WERI-Rb-1 (cell line): ENCODE results near the gene GPATCH2L.

Experiments used
- DNase-seq: peaks from one replicate; pipeline ENCODE4 v3.0.0-alpha.2; 2020
- H3K27ac ChIP-seq: fragments of 250-450 bp; sonication (Bioruptor Pico); 2 replicates; pipeline ENCODE4 v1.5.1; 2020; ENCODE audit warnings: mild to moderate bottlenecking, moderate library complexity
- H3K27me3 ChIP-seq: fragments of 250-450 bp; sonication (Bioruptor Pico); 2 replicates; pipeline ENCODE4 v1.5.1; 2021; ENCODE audit warnings: mild to moderate bottlenecking, low read depth, moderate library complexity; ENCODE audit not compliant: insufficient read depth, severe bottlenecking
- H3K36me3 ChIP-seq: fragments of 250-450 bp; sonication (Bioruptor Pico); 2 replicates; pipeline ENCODE4 v1.5.1; 2020; ENCODE audit warnings: mild to moderate bottlenecking, moderate library complexity
- H3K4me3 ChIP-seq: 2 replicates; pipeline ENCODE4 v1.5.1; 2011; ENCODE audit warnings: low read depth, mild to moderate bottlenecking, control low read depth, low read length
- H3K9me3 ChIP-seq: fragments of 250-450 bp; sonication (Bioruptor Pico); 2 replicates; pipeline ENCODE4 v1.5.1; 2021; ENCODE audit warnings: mild to moderate bottlenecking, moderate library complexity; ENCODE audit not compliant: severe bottlenecking
- CTCF ChIP-seq: IDR thresholded peaks from 2 replicates; pipeline ENCODE4 v1.5.1; 2011; ENCODE audit warnings: low read depth, mild to moderate bottlenecking, control low read depth, inconsistent platforms, low read length

GPATCH2L gene

GRCh38 chr14:76153919-76154318, 2.2 kb downstream of the GPATCH2L start:
- no peak for TF ChIP-seq CTCF
- no peak for DNase-seq
- Histone ChIP-seq H3K9me3 (no peaks in the 10 kb centered on the region), H3K36me3 (peaks cover 38% of the 10 kb centered on the region), H3K4me3 (no peak overlapping the region), H3K27ac (no peak overlapping the region), H3K27me3 (no peaks in the 10 kb centered on the region)

DNA sequence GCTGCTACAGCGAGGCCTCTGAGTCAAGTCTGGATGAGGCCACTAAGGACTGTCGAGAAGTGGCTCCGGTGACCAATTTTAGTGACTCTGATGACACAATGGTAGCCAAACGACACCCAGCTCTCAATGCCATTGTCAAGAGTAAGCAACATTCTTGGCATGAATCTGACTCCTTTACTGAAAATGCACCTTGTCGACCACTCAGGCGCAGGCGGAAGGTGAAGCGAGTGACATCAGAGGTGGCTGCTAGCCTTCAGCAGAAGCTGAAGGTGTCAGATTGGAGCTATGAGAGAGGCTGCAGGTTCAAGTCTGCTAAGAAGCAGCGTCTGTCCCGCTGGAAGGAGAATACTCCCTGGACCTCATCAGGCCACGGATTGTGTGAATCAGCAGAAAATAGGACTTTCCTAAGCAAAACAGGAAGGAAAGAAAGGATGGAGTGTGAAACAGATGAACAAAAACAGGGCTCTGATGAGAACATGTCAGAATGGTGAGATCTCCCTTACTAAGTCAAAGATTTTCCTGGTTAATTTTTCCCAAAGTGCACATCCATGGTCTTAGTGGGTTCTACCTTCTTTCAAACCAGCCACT, 2.9 kb downstream of the GPATCH2L start:
- H3K4me3 ChIP-seq: no peak overlapping the region
- no peaks in the 10 kb centered on the region for H3K9me3 ChIP-seq
- TF ChIP-seq CTCF: no peak
- H3K27me3 ChIP-seq: no peaks in the 10 kb centered on the region
- peaks cover 45% of the 10 kb centered on the region for H3K36me3 ChIP-seq
- no peak overlapping the region for H3K27ac ChIP-seq
- DNase-seq: no peak

GRCh38 chr14:76163668-76164363, 12.1 kb downstream of the GPATCH2L start:
- Histone ChIP-seq H3K4me3 (no peak overlapping the region), H3K36me3 (peaks cover 57% of the 10 kb centered on the region), H3K27ac (no peak overlapping the region), H3K27me3 (no peaks in the 10 kb centered on the region), H3K9me3 (no peaks in the 10 kb centered on the region)
- no peak for DNase-seq
- TF ChIP-seq CTCF: no peak

- no peak for DNase-seq
- H3K36me3 ChIP-seq: peaks cover 56% of the 10 kb centered on the region
Observed at GRCh38 chr14:76168531-76168930, 16.8 kb downstream of the GPATCH2L start.

GRCh38 chr14:76169776-76170175, 18.1 kb downstream of the GPATCH2L start:
- Histone ChIP-seq H3K27me3 (no peaks in the 10 kb centered on the region), H3K36me3 (peaks cover 53% of the 10 kb centered on the region), H3K27ac (no peak overlapping the region), H3K9me3 (no peaks in the 10 kb centered on the region), H3K4me3 (no peak overlapping the region)
- no peak for TF ChIP-seq CTCF
- no peak for DNase-seq

More at GRCh38 chr14:76168531-76168930, 16.8 kb downstream of the GPATCH2L start:
- Histone ChIP-seq H3K4me3 (no peak overlapping the region), H3K27ac (no peak overlapping the region), H3K9me3 (no peaks in the 10 kb centered on the region), H3K27me3 (no peaks in the 10 kb centered on the region)
- TF ChIP-seq CTCF: no peak
